Testis (tissue), 3 donors: ENCODE data around the gene OTX1. TPM values are rescaled to one million over a fixed set of nuclear protein-coding genes. Genes with fewer than 3 reads are reported as not detected.

Experiments used
- DNase-seq: peaks from one replicate; pipeline ENCODE4 v3.0.0-alpha.2; 2019
- H3K27ac ChIP-seq, 2 donors: fragments of 200-600 bp; sonication (generic); one replicate each; pipeline ENCODE4 v1.5.1; 2019
- H3K27me3 ChIP-seq: fragments of 200-600 bp; sonication (generic); one replicate; pipeline ENCODE4 v1.5.1; 2019
- H3K36me3 ChIP-seq: fragments of 200-600 bp; sonication (generic); one replicate; pipeline ENCODE4 v1.5.1; 2017; ENCODE audit warnings: low read depth; ENCODE audit errors: missing control alignments
- H3K4me1 ChIP-seq: fragments of 200-600 bp; sonication (generic); one replicate; pipeline ENCODE4 v1.5.1; 2019
- H3K4me3 ChIP-seq, 2 donors: fragments of 200-600 bp; sonication (generic); one replicate each; pipeline ENCODE4 v1.5.1; 2017 to 2019
- H3K9me3 ChIP-seq: fragments of 200-600 bp; sonication (generic); one replicate; pipeline ENCODE4 v1.5.1; 2017
- CTCF ChIP-seq, 3 experiments: fragments of 450-650 bp in 2 of 3; fragments of 200-600 bp in 1 of 3; sonication (generic) in 1 of 3; IDR thresholded peaks; one replicate each; pipeline ENCODE4 v1.5.1; 2016 to 2019; ENCODE audit warnings: antibody characterized with exemption in 3 of 3, mild to moderate bottlenecking in 2 of 3, moderate library complexity in 1 of 3
- POLR2A ChIP-seq: fragments of 450-650 bp; IDR thresholded peaks from one replicate; pipeline ENCODE4 v1.6.1; 2017; ENCODE audit warnings: antibody characterized with exemption, mild to moderate bottlenecking, moderate library complexity
- WGBS, 2 donors: methylation state at CpG; one replicate each; pipeline ENCODE4 v1.1.5; 2018; 5-methylcytosine and 5-hydroxymethylcytosine counted together
- intact Hi-C: fragments of 100-400 bp; cut with DNase I; formaldehyde crosslinking; loops from one replicate; pipeline ENCODE4 v1.15.1; 2023; ENCODE audit warnings: low total_unique reads
- polyA plus RNA-seq: library from polyadenylated mRNA; stranded (reverse); fragments of 350-450 nt; fragmentation: Illumina TruSeq; extraction: RNeasy Lipid Tissue Mini Kit (QIAGEN cat#74804); gene quantifications from one replicate; pipeline ENCODE4 v1.2.3, GENCODE V29; 2014; ENCODE audit warnings: low read depth, low replicate concordance; ENCODE audit not compliant: insufficient read depth
- total RNA-seq, 2 donors: library from RNA; depleted of rRNA; stranded (reverse); fragments of >200 nt; gene quantifications; one replicate each; pipeline ENCODE4 v1.2.3, GENCODE V29; 2016

OTX1 gene
- total and polyA plus RNA-seq, 3 donors from 2014 or later, result 0.36 to 0.56 (median 0.39) TPM

DNA sequence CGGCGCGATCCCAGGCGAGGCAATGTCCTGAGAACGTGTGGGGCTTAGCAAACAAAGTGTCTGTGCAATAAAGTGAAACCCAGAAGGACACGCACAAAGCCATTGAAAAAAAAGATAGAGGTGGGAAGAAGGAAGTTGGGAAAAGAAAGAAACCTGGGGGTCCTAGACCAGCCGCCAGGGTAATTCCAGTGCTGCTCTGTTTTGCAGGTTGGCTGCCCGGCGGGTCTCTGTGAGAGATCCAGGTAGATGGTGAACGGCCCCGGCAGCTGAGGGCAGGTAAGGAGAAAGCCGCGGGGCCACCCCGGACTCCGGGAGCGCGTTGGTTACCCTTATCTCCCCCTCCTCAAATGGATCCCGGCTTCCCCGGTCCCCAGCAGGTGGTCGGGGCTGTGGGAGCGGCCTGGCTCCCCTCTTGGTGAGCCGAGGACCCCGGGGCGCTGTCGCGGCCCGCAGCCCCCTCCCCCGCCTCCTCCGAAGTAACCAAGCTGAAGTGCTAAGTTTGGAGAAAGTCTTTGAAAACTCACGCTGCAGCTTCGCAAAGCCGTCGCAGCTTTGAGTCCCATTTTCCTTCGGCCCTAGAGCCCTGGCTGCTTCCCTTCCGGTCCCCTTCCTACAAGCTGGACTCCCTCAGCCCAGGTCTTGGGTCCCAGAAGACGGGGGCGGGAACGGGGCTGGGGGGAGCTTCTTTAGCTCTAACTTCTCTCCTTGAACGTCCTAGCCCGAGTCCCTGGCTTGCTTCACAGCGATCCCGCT lies 588 bp downstream of the OTX1 start:
- Histone ChIP-seq H3K4me1 (peaks cover 5% of the 10 kb centered on the region), H3K4me3 (peak overlapping the region; percentile 56 to 57), H3K27me3 (no peaks in the 10 kb centered on the region), H3K36me3 (no peaks in the 10 kb centered on the region), H3K9me3 (no peaks in the 10 kb centered on the region), H3K27ac (no peak overlapping the region)
- no peak for DNase-seq
- intact Hi-C loops, result no loop called here
- 12 to 14% methylated on average over 39 to 40 of the region's 42 CpGs for WGBS, 2 donors
- no peak for TF ChIP-seq CTCF (IDR thresholded peaks at IDR 0.05)
- no peak for TF ChIP-seq POLR2A

- Histone ChIP-seq H3K4me1 (peaks cover 5% of the 10 kb centered on the region), H3K9me3 (no peaks in the 10 kb centered on the region), H3K27ac (no peak overlapping the region), H3K36me3 (no peaks in the 10 kb centered on the region), H3K27me3 (no peaks in the 10 kb centered on the region), H3K4me3 (peak overlapping the region in 1 of 2 donors; percentile 57)
- WGBS, 2 donors, result 30 to 46% methylated on average over 18 to 41 of the region's 42 CpGs
- intact Hi-C loops, result no loop called here
- TF ChIP-seq POLR2A (no peak), CTCF (IDR thresholded peaks at IDR 0.05) (no peak)
- DNase-seq, result no peak
Observed at GRCh38 chr2:63051795-63052333, 1.2 kb downstream of the OTX1 start.

DNA sequence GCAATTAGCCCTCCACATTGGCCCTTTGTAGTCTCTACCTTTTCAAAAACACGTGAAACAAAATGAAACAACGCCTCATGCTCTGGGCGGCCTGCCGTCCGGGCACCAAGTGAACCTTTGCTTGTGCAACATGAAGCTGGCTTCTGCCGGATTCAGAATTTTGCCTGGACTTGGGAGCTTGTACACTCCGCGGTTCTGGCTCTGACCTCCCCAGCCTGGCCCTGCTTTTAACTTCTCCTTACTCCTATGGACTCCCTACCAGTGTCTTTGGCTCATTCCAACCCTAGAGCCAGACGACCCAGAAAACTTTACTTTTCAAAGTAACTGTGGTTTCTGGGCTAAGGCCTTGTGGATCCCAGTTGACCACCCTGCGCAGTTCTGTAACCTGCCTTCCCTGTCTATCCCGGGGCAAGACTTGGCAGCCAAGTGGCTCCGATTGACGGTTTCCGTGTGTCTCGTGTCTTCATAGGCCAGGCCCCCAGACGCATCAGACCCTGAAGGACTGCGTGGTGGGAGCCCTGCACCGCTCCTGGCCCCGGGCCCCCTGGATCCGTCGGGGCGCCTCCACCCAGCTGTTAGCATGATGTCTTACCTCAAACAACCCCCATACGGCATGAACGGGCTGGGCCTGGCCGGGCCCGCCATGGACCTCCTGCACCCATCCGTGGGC lies 1.9 kb downstream of the OTX1 start:
- Histone ChIP-seq H3K4me3 (no peak overlapping the region), H3K9me3 (no peaks in the 10 kb centered on the region), H3K36me3 (no peaks in the 10 kb centered on the region), H3K4me1 (peaks cover 5% of the 10 kb centered on the region), H3K27me3 (no peaks in the 10 kb centered on the region), H3K27ac (no peak overlapping the region)
- TF ChIP-seq POLR2A (no peak), CTCF (IDR thresholded peaks at IDR 0.05) (no peak)
- intact Hi-C loops, result no loop called here
- no peak for DNase-seq
- 54 to 65% methylated on average over 21 to 27 of the region's 27 CpGs for WGBS, 2 donors

- no peaks in the 10 kb centered on the region for H3K36me3 ChIP-seq
- DNase-seq, result no peak
- no peak for TF ChIP-seq CTCF (IDR thresholded peaks at IDR 0.05)
- no peak for TF ChIP-seq POLR2A
- H3K9me3 ChIP-seq, result no peaks in the 10 kb centered on the region
- WGBS, 2 donors, result 40 to 41% methylated on average over 34 of the region's 34 CpGs
- intact Hi-C loops, result no loop called here
- no peak overlapping the region for H3K27ac ChIP-seq
- peak overlapping the region in 1 of 2 donors; percentile 27 for H3K4me3 ChIP-seq
- peaks cover 7% of the 10 kb centered on the region for H3K4me1 ChIP-seq
- H3K27me3 ChIP-seq, result no peaks in the 10 kb centered on the region
Observed at GRCh38 chr2:63053081-63053888, 2.7 kb downstream of the OTX1 start.
